Measurements from ENCODE around the gene CARMIL1. TPM values are rescaled to one million over a fixed set of nuclear protein-coding genes. Genes with fewer than 3 reads are reported as not detected.

The CARMIL1 gene
- total RNA-seq, 1 donor from 2014 or later = 19.1 TPM

DNA sequence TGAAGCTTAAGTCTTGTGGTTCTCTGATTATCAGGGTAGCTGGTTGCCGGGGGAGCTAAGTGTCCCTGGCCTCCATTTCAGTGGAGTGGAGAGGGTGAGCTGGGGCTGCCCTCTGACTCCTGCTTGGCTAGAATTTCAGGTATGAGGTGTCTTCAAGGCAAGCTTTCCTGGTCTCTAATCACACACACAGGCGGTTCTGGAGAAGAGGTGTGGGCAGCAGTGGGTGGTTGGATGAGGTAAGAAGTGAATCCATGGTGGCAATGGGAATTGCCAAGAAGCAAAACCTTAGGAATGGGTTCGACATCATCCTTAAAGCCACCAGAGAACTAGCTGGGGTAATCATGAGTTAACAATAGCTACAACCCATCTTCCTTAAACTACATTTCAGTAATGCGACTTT lies 157.6 kb downstream of the CARMIL1 start:
- no peaks in the 10 kb centered on the region for H3K4me1 ChIP-seq (ENCODE audit: insufficient read depth, low read length)
- FAIRE-seq (no peak), DNase-seq (ENCODE audit: low read depth) (no peak)
- H4K20me1 ChIP-seq (ENCODE audit: insufficient read depth, low read length) = no peaks in the 10 kb centered on the region
- Mint-ChIP-seq H3K36me3 (ENCODE audit: low read depth, unreplicated experiment) (peaks cover 5% of the 10 kb centered on the region), H3K4me1 (ENCODE audit: low read depth, unreplicated experiment) (peaks cover 1% of the 10 kb centered on the region), H3K4me3 (ENCODE audit: unreplicated experiment) (no peak overlapping the region), H3K9me3 (ENCODE audit: unreplicated experiment) (no peaks in the 10 kb centered on the region), H3K27ac (ENCODE audit: unreplicated experiment) (no peak overlapping the region), H3K27me3 (ENCODE audit: low read depth, unreplicated experiment) (no peaks in the 10 kb centered on the region)
- H3K79me2 ChIP-seq (ENCODE audit: insufficient read depth, low read length) = no peaks in the 10 kb centered on the region
- no peak for TF ChIP-seq EZH2 (IDR thresholded peaks at IDR 0.05; ENCODE audit: insufficient read depth, low read length)
- TF ChIP-seq, protein P1, sequence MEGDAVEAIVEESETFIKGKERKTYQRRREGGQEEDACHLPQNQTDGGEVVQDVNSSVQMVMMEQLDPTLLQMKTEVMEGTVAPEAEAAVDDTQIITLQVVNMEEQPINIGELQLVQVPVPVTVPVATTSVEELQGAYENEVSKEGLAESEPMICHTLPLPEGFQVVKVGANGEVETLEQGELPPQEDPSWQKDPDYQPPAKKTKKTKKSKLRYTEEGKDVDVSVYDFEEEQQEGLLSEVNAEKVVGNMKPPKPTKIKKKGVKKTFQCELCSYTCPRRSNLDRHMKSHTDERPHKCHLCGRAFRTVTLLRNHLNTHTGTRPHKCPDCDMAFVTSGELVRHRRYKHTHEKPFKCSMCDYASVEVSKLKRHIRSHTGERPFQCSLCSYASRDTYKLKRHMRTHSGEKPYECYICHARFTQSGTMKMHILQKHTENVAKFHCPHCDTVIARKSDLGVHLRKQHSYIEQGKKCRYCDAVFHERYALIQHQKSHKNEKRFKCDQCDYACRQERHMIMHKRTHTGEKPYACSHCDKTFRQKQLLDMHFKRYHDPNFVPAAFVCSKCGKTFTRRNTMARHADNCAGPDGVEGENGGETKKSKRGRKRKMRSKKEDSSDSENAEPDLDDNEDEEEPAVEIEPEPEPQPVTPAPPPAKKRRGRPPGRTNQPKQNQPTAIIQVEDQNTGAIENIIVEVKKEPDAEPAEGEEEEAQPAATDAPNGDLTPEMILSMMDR (IDR thresholded peaks at IDR 0.05; ENCODE audit: insufficient read depth, low read depth, low read length) = no peak
- no peak overlapping the region for H2AFZ ChIP-seq (ENCODE audit: low read depth, low read length)
- H3K4me2 ChIP-seq (ENCODE audit: low read length) = no peak overlapping the region
- no peaks in the 10 kb centered on the region for H3K9me3 ChIP-seq (ENCODE audit: insufficient read depth, low read depth, low read length)
- H3K36me3 ChIP-seq (ENCODE audit: insufficient read depth, low read length) = no peaks in the 10 kb centered on the region
- no peaks in the 10 kb centered on the region for H3K27me3 ChIP-seq (ENCODE audit: insufficient read depth, low read length)
- no peak overlapping the region for H3K4me3 ChIP-seq (ENCODE audit: insufficient read depth, low read depth, low read length)
- no peak overlapping the region for H3K27ac ChIP-seq (ENCODE audit: low read depth, low read length)
- no peak overlapping the region for H3K9ac ChIP-seq (ENCODE audit: low read length)

DNA sequence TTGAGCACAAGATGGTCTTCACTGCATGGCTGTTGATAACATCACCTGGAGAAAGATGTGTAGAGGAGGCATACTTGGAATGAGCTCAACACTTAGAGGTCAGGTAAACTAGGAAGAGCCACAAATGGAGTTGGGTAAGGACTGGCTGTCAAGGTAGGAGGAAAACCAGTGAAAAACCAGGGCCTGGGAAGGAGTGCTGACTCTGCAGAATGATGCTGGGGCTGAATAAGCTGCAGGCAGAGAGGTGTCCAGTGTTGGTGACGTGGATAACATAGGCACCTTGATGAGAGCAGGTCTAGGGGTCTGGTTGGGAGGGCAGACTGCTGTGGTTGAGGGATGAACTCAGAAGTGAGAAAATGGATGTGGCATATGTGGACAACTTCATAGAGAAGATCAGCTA lies 160.2 kb downstream of the CARMIL1 start:
- Histone ChIP-seq H3K27me3 (ENCODE audit: insufficient read depth, low read length) (no peaks in the 10 kb centered on the region), H3K27ac (ENCODE audit: low read depth, low read length) (no peak overlapping the region), H2AFZ (ENCODE audit: low read depth, low read length) (no peak overlapping the region), H3K9me3 (ENCODE audit: insufficient read depth, low read depth, low read length) (no peaks in the 10 kb centered on the region), H3K36me3 (ENCODE audit: insufficient read depth, low read length) (no peaks in the 10 kb centered on the region), H3K4me3 (ENCODE audit: insufficient read depth, low read depth, low read length) (no peak overlapping the region), H3K4me1 (ENCODE audit: insufficient read depth, low read length) (no peaks in the 10 kb centered on the region), H3K79me2 (ENCODE audit: insufficient read depth, low read length) (no peaks in the 10 kb centered on the region), H3K4me2 (ENCODE audit: low read length) (no peak overlapping the region), H4K20me1 (ENCODE audit: insufficient read depth, low read length) (no peaks in the 10 kb centered on the region), H3K9ac (ENCODE audit: low read length) (no peak overlapping the region)
- Mint-ChIP-seq H3K36me3 (ENCODE audit: low read depth, unreplicated experiment) (peaks cover 6% of the 10 kb centered on the region), H3K27me3 (ENCODE audit: low read depth, unreplicated experiment) (no peaks in the 10 kb centered on the region), H3K9me3 (ENCODE audit: unreplicated experiment) (no peaks in the 10 kb centered on the region), H3K4me3 (ENCODE audit: unreplicated experiment) (no peak overlapping the region), H3K27ac (ENCODE audit: unreplicated experiment) (no peak overlapping the region), H3K4me1 (ENCODE audit: low read depth, unreplicated experiment) (peaks cover 7% of the 10 kb centered on the region)
- FAIRE-seq = no peak
- DNase-seq (ENCODE audit: low read depth) = no peak
- TF ChIP-seq, protein P1 (IDR thresholded peaks at IDR 0.05; ENCODE audit: insufficient read depth, low read depth, low read length) = no peak
- TF ChIP-seq EZH2 (IDR thresholded peaks at IDR 0.05; ENCODE audit: insufficient read depth, low read length) = no peak

DNA sequence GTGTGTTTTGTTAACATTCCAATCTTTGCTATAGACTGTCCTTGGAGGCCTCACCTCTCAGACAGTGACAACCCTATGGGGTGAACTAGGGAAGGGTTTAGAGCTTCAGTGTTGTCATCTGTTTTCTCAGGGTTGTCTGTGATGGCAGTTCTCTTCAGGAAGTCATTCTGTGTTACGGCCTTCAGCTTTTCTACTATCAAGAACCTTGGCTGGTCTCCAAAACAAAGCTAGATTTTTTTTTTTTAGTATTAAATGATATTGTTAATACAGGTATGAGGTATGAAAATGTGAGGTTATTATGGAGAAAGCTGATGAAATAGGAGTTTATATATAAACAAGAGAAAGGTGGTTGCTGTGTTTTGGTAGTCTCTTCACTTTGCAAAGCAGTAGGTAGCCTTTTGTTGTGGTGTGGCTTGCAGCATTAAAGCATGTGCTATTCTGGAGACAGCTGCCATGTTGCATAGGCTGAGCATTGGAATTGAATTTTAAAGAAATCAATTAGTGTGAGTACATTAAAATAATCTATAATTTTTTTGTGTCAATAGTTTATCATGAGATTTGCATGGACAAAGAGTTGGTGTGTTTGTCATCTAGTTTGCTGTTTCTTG lies 162.6 kb downstream of the CARMIL1 start:
- Histone ChIP-seq H4K20me1 (ENCODE audit: insufficient read depth, low read length) (no peaks in the 10 kb centered on the region), H3K79me2 (ENCODE audit: insufficient read depth, low read length) (no peaks in the 10 kb centered on the region), H3K27ac (ENCODE audit: low read depth, low read length) (no peak overlapping the region), H3K27me3 (ENCODE audit: insufficient read depth, low read length) (no peaks in the 10 kb centered on the region), H3K4me3 (ENCODE audit: insufficient read depth, low read depth, low read length) (no peak overlapping the region), H3K9ac (ENCODE audit: low read length) (no peak overlapping the region), H3K4me1 (ENCODE audit: insufficient read depth, low read length) (no peaks in the 10 kb centered on the region), H2AFZ (ENCODE audit: low read depth, low read length) (no peak overlapping the region), H3K36me3 (ENCODE audit: insufficient read depth, low read length) (no peaks in the 10 kb centered on the region), H3K9me3 (ENCODE audit: insufficient read depth, low read depth, low read length) (no peaks in the 10 kb centered on the region), H3K4me2 (ENCODE audit: low read length) (no peak overlapping the region)
- Mint-ChIP-seq H3K36me3 (ENCODE audit: low read depth, unreplicated experiment) (peaks cover 7% of the 10 kb centered on the region), H3K9me3 (ENCODE audit: unreplicated experiment) (peaks cover 3% of the 10 kb centered on the region), H3K4me3 (ENCODE audit: unreplicated experiment) (no peak overlapping the region), H3K27me3 (ENCODE audit: low read depth, unreplicated experiment) (no peaks in the 10 kb centered on the region), H3K27ac (ENCODE audit: unreplicated experiment) (no peak overlapping the region), H3K4me1 (ENCODE audit: low read depth, unreplicated experiment) (peaks cover 7% of the 10 kb centered on the region)
- TF ChIP-seq, protein P1 (IDR thresholded peaks at IDR 0.05; ENCODE audit: insufficient read depth, low read depth, low read length) = no peak
- TF ChIP-seq EZH2 (IDR thresholded peaks at IDR 0.05; ENCODE audit: insufficient read depth, low read length) = no peak
- FAIRE-seq = no peak
- no peak for DNase-seq (ENCODE audit: low read depth)

Measured in astrocyte (in vitro differentiated cells and primary cell).